K562 (cell line): Measurements from ENCODE around the gene PAH. TPM values are rescaled to one million over a fixed set of nuclear protein-coding genes. Genes with fewer than 3 reads are reported as not detected.

Experiments
- ATAC-seq: fragments of 200-7000 bp; cut with Tn5 transposase; 3 replicates; pipeline ENCODE4 v1.9.1; 2020; ENCODE audit warnings: moderate library complexity
- BruUV-seq: library from RNA; stranded (reverse); fragments of 400-500 nt; replicated peaks from 2 replicates; lab custom pipeline; 2021; lab: Mats Ljungman, UMichigan
- CTCF ChIA-PET: fragments of 300-600 bp; formaldehyde crosslinking; extraction: SDS; loops from one replicate; lab custom pipeline; 2021; ENCODE audit warnings: low intra/inter-chr PET ratio; lab: Yijun Ruan, JAX
- POLR2A ChIA-PET: fragments of 300-600, 350-650 bp; sonication (Branson Sonifier 250); formaldehyde crosslinking; extraction: SDS; loops from one replicate; lab custom pipeline; 2021; ENCODE audit warnings: antibody characterized with exemption, inconsistent platforms; lab: Yijun Ruan, JAX
- DNase-seq, 4 experiments: peaks; one replicate each; pipeline versions ENCODE4 v3.0.0 to v3.0.0-alpha.2; 2011 to 2018; ENCODE audit warnings: low spot score in 3 of 4, mixed read lengths in 3 of 4; ENCODE audit errors: extremely low read depth in 1 of 4
- FAIRE-seq: peaks from 2 replicates; lab custom pipeline; 2011; peaks lifted over from hg19 to GRCh38; lab: Jason Lieb, UNC
- H2AFZ ChIP-seq: 2 replicates; pipeline ENCODE4 v1.6.0; 2011; ENCODE audit warnings: low read depth, low read length, control low read depth, inconsistent platforms
- H3K27ac ChIP-seq: fragments of 200-600 bp; 3 replicates; pipeline ENCODE4 v1.8.0; 2011; ENCODE audit warnings: low read depth, mild to moderate bottlenecking, control low read depth, inconsistent platforms, low read length, moderate library complexity, mixed read lengths; ENCODE audit errors: extremely low read depth
- H3K27me3 ChIP-seq, 2 experiments: fragments of 300-600 bp in 1 of 2; 2 replicates in 1 of 2; 3 replicates in 1 of 2; pipeline versions ENCODE4 v1.6.0 to v1.8.0; 2011; ENCODE audit warnings: inconsistent platforms in 2 of 2, low read length in 2 of 2, mild to moderate bottlenecking in 1 of 2, mixed read lengths in 1 of 2, moderate library complexity in 1 of 2; ENCODE audit not compliant: control insufficient read depth in 2 of 2, insufficient read depth in 2 of 2
- H3K36me3 ChIP-seq: fragments of 300-600 bp; 3 replicates; pipeline ENCODE4 v1.8.0; 2011; ENCODE audit warnings: mild to moderate bottlenecking, low read length, inconsistent platforms; ENCODE audit not compliant: control insufficient read depth, insufficient read depth
- H3K4me1 ChIP-seq, 2 experiments: fragments of 200-600 bp in 1 of 2; replicated peaks in 1 of 2; 2 replicates in 1 of 2; 3 replicates in 1 of 2; pipeline versions ENCODE4 v1.5.1 to v1.8.0; 2011; ENCODE audit warnings: inconsistent platforms in 2 of 2, low read length in 2 of 2, mild to moderate bottlenecking in 1 of 2, mixed read lengths in 1 of 2, moderate library complexity in 1 of 2; ENCODE audit not compliant: control insufficient read depth in 2 of 2, insufficient read depth in 2 of 2
- H3K4me2 ChIP-seq: 2 replicates; pipeline ENCODE4 v1.6.1; 2011; ENCODE audit warnings: low read length, control low read depth, inconsistent platforms, mixed read lengths; ENCODE audit not compliant: insufficient read depth
- H3K4me3 ChIP-seq: fragments of 200-600 bp; sonication (generic), shearing (Covaris generic); 2 replicates; pipeline ENCODE4 v1.5.1; 2016; ENCODE audit warnings: control low read depth, inconsistent platforms
- H3K79me2 ChIP-seq: fragments of 200-600 bp; 3 replicates; pipeline ENCODE4 v1.8.0; 2011; ENCODE audit warnings: low read length, inconsistent platforms; ENCODE audit not compliant: control insufficient read depth, insufficient read depth
- H3K9ac ChIP-seq, 2 experiments: 2 replicates each; pipeline versions ENCODE4 v1.6.0 to v1.6.1; 2011; ENCODE audit warnings: low read depth in 2 of 2, low read length in 2 of 2, control low read depth in 1 of 2, inconsistent platforms in 1 of 2, mild to moderate bottlenecking in 1 of 2, mixed read lengths in 1 of 2; ENCODE audit not compliant: insufficient read depth in 1 of 2
- H3K9me1 ChIP-seq: one replicate; pipeline ENCODE4 v1.6.0; 2011; ENCODE audit warnings: inconsistent platforms, mild to moderate bottlenecking, low read length, moderate library complexity; ENCODE audit not compliant: control insufficient read depth, insufficient read depth
- H3K9me3 ChIP-seq: replicated peaks from 2 replicates; pipeline ENCODE4 v1.5.1; 2011; ENCODE audit warnings: low read depth, low read length, inconsistent platforms; ENCODE audit not compliant: control insufficient read depth, insufficient read depth
- H4K20me1 ChIP-seq: replicated peaks from 2 replicates; pipeline ENCODE4 v1.6.1; 2011; ENCODE audit warnings: low read length, inconsistent platforms, mixed read lengths; ENCODE audit not compliant: control insufficient read depth, insufficient read depth
- CEBPZ ChIP-seq: fragments of 150-350 bp; IDR thresholded peaks from 2 replicates; pipeline ENCODE4 v1.6.1; 2014; ENCODE audit warnings: low read depth, mild to moderate bottlenecking, low read length, borderline replicate concordance
- CHD2 ChIP-seq: IDR thresholded peaks from 2 replicates; pipeline ENCODE4 v1.6.1; 2011; ENCODE audit warnings: low read depth, low read length
- MCM2 ChIP-seq: fragments of 450-650 bp; IDR thresholded peaks from 2 replicates; pipeline ENCODE4 v1.6.1; 2017; ENCODE audit warnings: low read depth, mild to moderate bottlenecking
- NCOA2 ChIP-seq, 2 experiments: fragments of 450-650 bp; IDR thresholded peaks; 2 replicates each; pipeline ENCODE4 v1.6.1; 2018; ENCODE audit warnings: mild to moderate bottlenecking in 2 of 2, moderate library complexity in 1 of 2; ENCODE audit not compliant: partially characterized antibody in 2 of 2
- TAF15 ChIP-seq: fragments of 200-400 bp; formaldehyde crosslinking; IDR thresholded peaks from 2 replicates; pipeline ENCODE4 v1.6.1; 2017; ENCODE audit warnings: mild to moderate bottlenecking, low read depth, low read length, moderate library complexity
- ZNF175 ChIP-seq: fragments of 200-800 bp; sonication (Bioruptor generic); IDR thresholded peaks from 2 replicates; pipeline ENCODE4 v1.6.1; 2016; ENCODE audit warnings: low read depth, mild to moderate bottlenecking, missing genetic modification characterization, missing compliant biosample characterization
- ZNF668 ChIP-seq: fragments of 250-450 bp; sonication (Bioruptor Pico); IDR thresholded peaks from 2 replicates; pipeline ENCODE4 v1.8.0; 2022; ENCODE audit warnings: mild to moderate bottlenecking, inconsistent platforms
- WGBS: fragments of 100-300 bp; shearing (Covaris generic); methylation state at CpG from one replicate; pipeline ENCODE4 v1.1.6; 2016; ENCODE audit warnings: low coverage, mixed read lengths; ENCODE audit not compliant: insufficient coverage; ENCODE audit errors: missing lambda C conversion rate; 5-methylcytosine and 5-hydroxymethylcytosine counted together
- in situ Hi-C: fragments of 300-500 bp; cut with MboI; formaldehyde crosslinking; loops from 4 replicates; pipeline ENCODE4 v1.15.0; 2018; ENCODE audit warnings: inconsistent platforms, mixed read lengths
- intact Hi-C: fragments of 100-400 bp; cut with micrococcal nuclease; formaldehyde crosslinking; loops from 2 replicates; pipeline ENCODE4 v1.14.2; 2022
- polyA plus RNA-seq, 8 experiments: library from polyadenylated mRNA; depleted of rRNA in 4 of 8; stranded (reverse) in 5 of 8; unstranded in 3 of 8; fragments of >200 nt; fragmentation: Nextera tagmentation in 2 of 8; fragmentation: Illumina TruSeq in 1 of 8; extraction: Ambion mirVana in 2 of 8; extraction: Trizol in 1 of 8; gene quantifications; 2 replicates each; pipeline versions ENCODE4 v1.2.1 to v1.2.3, GENCODE V29; 2011 to 2014; ENCODE audit warnings: inconsistent platforms in 1 of 8, missing spikeins in 1 of 8
- total RNA-seq, 7 experiments: library from RNA; depleted of rRNA in 6 of 7; stranded (reverse); fragments of >200 nt in 6 of 7; fragmentation: Illumina TruSeq in 2 of 7; extraction: Trizol in 2 of 7; gene quantifications; 2 replicates each; pipeline versions ENCODE4 v1.2.1 to v1.2.3, GENCODE V29; 2011 to 2021; ENCODE audit warnings: low replicate concordance in 1 of 7
- TF ChIP-seq, protein P1 (sequence below), 2 experiments: fragments of 450-650 bp in 1 of 2; sonication (generic) in 1 of 2; formaldehyde crosslinking in 1 of 2; IDR thresholded peaks; 2 replicates each; pipeline versions ENCODE4 v1.7.1 to v1.9.0; 2016 to 2022; ENCODE audit warnings: inconsistent platforms in 1 of 2, mild to moderate bottlenecking in 1 of 2, missing genetic modification reagents in 1 of 2
- TF ChIP-seq, protein P2 (sequence below): sonication (generic); formaldehyde crosslinking; IDR thresholded peaks from 2 replicates; pipeline ENCODE4 v1.8.0; 2022; ENCODE audit warnings: mild to moderate bottlenecking, missing genetic modification reagents

Gene PAH
- total and polyA plus RNA-seq, 9 of the 15 experiments (the other 6 are each of a cell fraction or from before 2014, with no cell fraction given): 0.13 to 0.75 (median 0.69) TPM; not detected in 6

DNA sequence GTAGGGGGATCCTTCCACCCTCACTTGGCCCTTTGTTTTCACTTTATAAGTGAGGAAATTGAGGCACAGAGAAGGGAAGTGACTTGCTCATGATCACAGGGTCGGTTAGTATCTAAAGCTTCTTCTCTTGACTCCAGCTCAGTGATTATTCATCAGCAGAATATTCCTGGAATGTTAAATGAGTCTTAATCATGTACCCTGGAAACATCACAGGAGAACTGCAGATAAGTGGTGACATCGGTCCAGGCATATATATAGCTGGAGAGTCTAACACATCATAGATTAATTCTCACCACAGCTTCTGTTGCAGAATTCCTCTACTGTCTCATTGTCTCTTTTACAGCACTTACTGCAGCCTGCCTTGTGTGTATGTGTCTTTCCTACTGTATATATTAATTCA is 69.9 kb downstream of the PAH start:
- no peaks in the 10 kb centered on the region for H3K9me1 ChIP-seq
- no peak overlapping the region for H2AFZ ChIP-seq
- CTCF ChIA-PET: no interaction called here
- no peak overlapping the region for H3K27ac ChIP-seq
- no TSS peak for BruUV-seq
- H3K9me3 ChIP-seq: no peaks in the 10 kb centered on the region
- no peaks in the 10 kb centered on the region for H3K27me3 ChIP-seq
- H3K36me3 ChIP-seq: no peaks in the 10 kb centered on the region
- H3K4me1 ChIP-seq: no peaks in the 10 kb centered on the region
- no peak for FAIRE-seq
- no peak for DNase-seq
- 0% methylated on average over 2 of the region's 2 CpGs for WGBS
- no peak overlapping the region for H3K4me2 ChIP-seq
- no peaks in the 10 kb centered on the region for H4K20me1 ChIP-seq
- H3K4me3 ChIP-seq: no peak overlapping the region
- no peaks in the 10 kb centered on the region for H3K79me2 ChIP-seq
- ATAC-seq: no peak
- in situ Hi-C loops (no loop called here), intact Hi-C loops (no loop called here)
- POLR2A ChIA-PET: interaction anchor here (1.5 kb wide), 1 partner anchor 10 kb away, joined by 5 read pairs; no protein-coding TSS in a partner anchor
- no peak overlapping the region for H3K9ac ChIP-seq
- TF ChIP-seq MCM2 (no peak), TAF15 (no peak), NCOA2 (IDR thresholded peaks at IDR 0.05; ENCODE audit: partially characterized antibody in 2 of 2) (no peak), ZNF668 (CRISPR knock-in tag) (no peak), CHD2 (no peak), ZNF175 (CRISPR knock-in tag) (no peak), CEBPZ (no peak)
- TF ChIP-seq, protein P1, sequence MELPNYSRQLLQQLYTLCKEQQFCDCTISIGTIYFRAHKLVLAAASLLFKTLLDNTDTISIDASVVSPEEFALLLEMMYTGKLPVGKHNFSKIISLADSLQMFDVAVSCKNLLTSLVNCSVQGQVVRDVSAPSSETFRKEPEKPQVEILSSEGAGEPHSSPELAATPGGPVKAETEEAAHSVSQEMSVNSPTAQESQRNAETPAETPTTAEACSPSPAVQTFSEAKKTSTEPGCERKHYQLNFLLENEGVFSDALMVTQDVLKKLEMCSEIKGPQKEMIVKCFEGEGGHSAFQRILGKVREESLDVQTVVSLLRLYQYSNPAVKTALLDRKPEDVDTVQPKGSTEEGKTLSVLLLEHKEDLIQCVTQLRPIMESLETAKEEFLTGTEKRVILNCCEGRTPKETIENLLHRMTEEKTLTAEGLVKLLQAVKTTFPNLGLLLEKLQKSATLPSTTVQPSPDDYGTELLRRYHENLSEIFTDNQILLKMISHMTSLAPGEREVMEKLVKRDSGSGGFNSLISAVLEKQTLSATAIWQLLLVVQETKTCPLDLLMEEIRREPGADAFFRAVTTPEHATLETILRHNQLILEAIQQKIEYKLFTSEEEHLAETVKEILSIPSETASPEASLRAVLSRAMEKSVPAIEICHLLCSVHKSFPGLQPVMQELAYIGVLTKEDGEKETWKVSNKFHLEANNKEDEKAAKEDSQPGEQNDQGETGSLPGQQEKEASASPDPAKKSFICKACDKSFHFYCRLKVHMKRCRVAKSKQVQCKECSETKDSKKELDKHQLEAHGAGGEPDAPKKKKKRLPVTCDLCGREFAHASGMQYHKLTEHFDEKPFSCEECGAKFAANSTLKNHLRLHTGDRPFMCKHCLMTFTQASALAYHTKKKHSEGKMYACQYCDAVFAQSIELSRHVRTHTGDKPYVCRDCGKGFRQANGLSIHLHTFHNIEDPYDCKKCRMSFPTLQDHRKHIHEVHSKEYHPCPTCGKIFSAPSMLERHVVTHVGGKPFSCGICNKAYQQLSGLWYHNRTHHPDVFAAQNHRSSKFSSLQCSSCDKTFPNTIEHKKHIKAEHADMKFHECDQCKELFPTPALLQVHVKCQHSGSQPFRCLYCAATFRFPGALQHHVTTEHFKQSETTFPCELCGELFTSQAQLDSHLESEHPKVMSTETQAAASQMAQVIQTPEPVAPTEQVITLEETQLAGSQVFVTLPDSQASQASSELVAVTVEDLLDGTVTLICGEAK (IDR thresholded peaks at IDR 0.05): no peak
- TF ChIP-seq, protein P1 (CRISPR knock-in tag; IDR thresholded peaks at IDR 0.05): no peak
- TF ChIP-seq, protein P2, sequence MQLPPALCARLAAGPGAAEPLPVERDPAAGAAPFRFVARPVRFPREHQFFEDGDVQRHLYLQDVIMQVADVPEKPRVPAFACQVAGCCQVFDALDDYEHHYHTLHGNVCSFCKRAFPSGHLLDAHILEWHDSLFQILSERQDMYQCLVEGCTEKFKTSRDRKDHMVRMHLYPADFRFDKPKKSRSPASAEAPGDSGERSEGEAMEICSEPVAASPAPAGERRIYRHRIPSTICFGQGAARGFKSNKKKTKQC: no peak
